Measurements from ENCODE around the gene CNTRL. TPM values are rescaled to one million over a fixed set of nuclear protein-coding genes. Genes with fewer than 3 reads are reported as not detected.
"Not testable (repeated sequence)": the region's sequence is repeated elsewhere in the genome, so short reads cannot be mapped to it uniquely, and the experiment has no call there.

The CNTRL gene, protein sequence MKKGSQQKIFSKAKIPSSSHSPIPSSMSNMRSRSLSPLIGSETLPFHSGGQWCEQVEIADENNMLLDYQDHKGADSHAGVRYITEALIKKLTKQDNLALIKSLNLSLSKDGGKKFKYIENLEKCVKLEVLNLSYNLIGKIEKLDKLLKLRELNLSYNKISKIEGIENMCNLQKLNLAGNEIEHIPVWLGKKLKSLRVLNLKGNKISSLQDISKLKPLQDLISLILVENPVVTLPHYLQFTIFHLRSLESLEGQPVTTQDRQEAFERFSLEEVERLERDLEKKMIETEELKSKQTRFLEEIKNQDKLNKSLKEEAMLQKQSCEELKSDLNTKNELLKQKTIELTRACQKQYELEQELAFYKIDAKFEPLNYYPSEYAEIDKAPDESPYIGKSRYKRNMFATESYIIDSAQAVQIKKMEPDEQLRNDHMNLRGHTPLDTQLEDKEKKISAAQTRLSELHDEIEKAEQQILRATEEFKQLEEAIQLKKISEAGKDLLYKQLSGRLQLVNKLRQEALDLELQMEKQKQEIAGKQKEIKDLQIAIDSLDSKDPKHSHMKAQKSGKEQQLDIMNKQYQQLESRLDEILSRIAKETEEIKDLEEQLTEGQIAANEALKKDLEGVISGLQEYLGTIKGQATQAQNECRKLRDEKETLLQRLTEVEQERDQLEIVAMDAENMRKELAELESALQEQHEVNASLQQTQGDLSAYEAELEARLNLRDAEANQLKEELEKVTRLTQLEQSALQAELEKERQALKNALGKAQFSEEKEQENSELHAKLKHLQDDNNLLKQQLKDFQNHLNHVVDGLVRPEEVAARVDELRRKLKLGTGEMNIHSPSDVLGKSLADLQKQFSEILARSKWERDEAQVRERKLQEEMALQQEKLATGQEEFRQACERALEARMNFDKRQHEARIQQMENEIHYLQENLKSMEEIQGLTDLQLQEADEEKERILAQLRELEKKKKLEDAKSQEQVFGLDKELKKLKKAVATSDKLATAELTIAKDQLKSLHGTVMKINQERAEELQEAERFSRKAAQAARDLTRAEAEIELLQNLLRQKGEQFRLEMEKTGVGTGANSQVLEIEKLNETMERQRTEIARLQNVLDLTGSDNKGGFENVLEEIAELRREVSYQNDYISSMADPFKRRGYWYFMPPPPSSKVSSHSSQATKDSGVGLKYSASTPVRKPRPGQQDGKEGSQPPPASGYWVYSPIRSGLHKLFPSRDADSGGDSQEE (N-terminal part only)
- 10 to 100 TPM; 29.2 to 37.0 (median 35.7) TPM for polyA plus RNA-seq (ENCODE audit: insufficient read length in 3 of 3)
- long read RNA-seq, donor 1 = 0 reads
- long read RNA-seq, donor 2 = 0 reads
- long read RNA-seq, donor 3, partial matches to known transcripts = 0 of 1 reads
- long read RNA-seq, donor 3, other reads (novel, unspliced or antisense) = 0 of 1 reads
- long read RNA-seq, donor 4, partial matches to known transcripts = 5 of 92 reads
- long read RNA-seq, donor 4, other reads (novel, unspliced or antisense) = 87 of 92 reads
- long read RNA-seq, donor 5 = 0 reads
- long read RNA-seq, donor 6, partial matches to known transcripts = 125 of 125 reads
- long read RNA-seq, donor 6, other reads (novel, unspliced or antisense) = 0 of 125 reads
- long read RNA-seq, donor 7, partial matches to known transcripts = 17 of 113 reads
- long read RNA-seq, donor 7, other reads (novel, unspliced or antisense) = 96 of 113 reads
- long read RNA-seq, donor 8 = 0 reads
- long read RNA-seq, donor 9 = 0 reads
- long read RNA-seq, donor 10, partial matches to known transcripts = 6 of 6 reads
- long read RNA-seq, donor 10, other reads (novel, unspliced or antisense) = 0 of 6 reads
- long read RNA-seq, donor 11, partial matches to known transcripts = 0 of 1 reads
- long read RNA-seq, donor 11, other reads (novel, unspliced or antisense) = 0 of 1 reads
- long read RNA-seq, donor 12, partial matches to known transcripts = 23 of 153 reads
- long read RNA-seq, donor 12, other reads (novel, unspliced or antisense) = 130 of 153 reads
- long read RNA-seq, donor 13 = 0 reads
- long read RNA-seq, donor 14 = 0 reads
- long read RNA-seq, donor 15, partial matches to known transcripts = 5 of 5 reads
- long read RNA-seq, donor 15, other reads (novel, unspliced or antisense) = 0 of 5 reads
- long read RNA-seq, donor 16, partial matches to known transcripts = 7 of 7 reads
- long read RNA-seq, donor 16, other reads (novel, unspliced or antisense) = 0 of 7 reads

DNA sequence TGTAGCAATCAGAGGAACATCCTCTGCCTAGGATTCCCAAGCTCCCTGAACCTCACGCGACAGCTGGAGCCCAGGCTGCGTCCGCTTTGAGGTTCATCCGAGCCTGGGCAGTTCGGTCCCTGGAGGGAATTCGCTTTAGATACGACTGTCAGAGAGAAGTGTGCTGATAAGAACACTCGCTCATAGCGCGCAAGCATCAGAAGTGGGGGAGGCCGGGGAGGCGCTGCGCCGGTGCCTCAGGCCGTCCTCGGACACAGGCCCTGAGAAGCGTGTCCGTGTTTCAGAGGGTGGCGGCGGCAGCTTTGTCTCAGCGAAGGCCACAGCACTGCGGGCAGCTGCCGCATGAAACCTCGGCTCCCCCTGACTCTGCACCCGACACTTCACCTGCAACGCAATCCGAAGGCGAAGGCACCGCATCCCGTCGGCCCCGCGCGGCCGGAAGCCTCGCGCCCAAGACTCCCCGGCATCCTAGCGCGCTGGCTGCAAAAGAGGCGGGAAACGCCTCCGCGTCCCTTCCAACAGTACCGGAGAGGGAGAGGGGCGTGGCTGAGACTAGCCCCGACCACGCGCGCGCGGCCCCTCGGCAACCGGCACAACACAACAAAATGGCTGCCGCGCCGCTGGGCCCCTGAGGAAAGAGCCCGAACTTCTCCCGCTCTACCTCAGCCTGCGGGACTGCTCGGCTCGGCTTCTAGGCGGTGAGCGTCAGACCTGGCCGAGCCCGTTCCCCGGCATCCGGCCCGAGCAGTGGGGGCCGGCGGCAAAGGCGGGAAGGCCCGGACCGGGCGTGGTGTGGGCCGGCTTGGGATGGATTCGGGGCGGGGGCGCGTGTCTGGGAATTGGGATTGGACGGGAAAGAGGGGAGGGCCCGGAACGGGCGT lies at the start of gene CNTRL:
CNTRL (plus strand) TSS at position 586 of the 881 bp plus-strand sequence. CDS start 13,372 bp downstream, outside the sequence.
- peak; percentile 93 for DNase-seq

DNA sequence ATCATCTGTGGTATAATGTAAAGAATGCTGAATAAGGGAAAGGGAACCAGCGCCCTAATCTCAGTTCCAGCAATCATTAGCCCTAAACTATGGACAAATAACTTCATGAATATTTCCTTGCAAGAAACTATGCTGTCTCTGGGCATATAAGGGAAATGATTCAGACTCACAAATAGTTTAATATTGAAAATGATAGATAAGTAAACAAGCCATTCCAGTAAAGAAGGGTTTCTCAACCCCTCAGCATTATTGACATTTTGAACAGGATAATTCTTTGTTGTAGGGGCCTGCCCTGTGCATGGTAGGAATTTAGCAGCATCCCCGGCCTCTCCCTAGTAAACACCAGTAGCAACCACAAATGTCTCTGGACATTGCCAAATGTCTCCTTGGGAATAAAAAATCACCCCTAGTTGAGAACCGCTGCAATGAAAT lies 48.5 kb upstream of the CNTRL start:
- no peak for DNase-seq

DNA sequence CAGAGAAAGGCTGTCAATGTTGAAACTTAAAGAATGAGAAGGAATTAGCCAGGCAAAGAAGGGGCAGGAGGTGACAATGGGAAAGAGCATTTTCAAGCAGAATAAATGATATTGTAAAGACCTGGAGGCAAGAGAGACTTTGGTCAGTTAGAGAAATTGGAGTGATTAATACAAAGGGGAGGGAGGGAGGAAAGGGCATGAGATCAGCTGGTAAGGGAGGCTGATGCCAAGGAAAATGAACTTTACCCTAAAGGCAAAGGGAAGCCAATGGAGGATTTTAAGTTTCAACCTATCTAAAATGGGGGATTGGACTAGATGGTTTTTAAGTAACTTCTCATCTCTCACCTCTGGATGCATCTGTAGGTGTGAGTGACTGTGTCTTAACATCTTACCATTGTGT lies 48.0 kb upstream of the CNTRL start:
- no peak for DNase-seq

DNA sequence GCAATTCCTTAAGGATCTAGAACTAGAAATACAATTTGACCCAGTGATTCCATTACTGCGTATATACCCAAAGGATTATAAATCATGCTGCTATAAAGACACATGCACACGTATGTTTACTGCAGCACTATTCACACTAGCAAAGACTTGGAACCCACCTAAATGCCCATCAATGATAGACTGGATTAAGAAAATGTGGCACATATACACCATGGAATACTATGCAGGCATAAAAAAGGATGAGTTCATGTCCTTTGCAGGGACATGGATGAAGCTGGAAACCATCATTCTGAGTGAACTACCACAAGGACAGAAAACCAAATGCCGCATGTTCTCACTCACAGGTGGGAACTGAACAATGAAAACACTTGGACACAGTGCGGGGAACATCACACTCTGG lies 46.5 kb upstream of the CNTRL start:
- not testable (repeated sequence) for DNase-seq

DNA sequence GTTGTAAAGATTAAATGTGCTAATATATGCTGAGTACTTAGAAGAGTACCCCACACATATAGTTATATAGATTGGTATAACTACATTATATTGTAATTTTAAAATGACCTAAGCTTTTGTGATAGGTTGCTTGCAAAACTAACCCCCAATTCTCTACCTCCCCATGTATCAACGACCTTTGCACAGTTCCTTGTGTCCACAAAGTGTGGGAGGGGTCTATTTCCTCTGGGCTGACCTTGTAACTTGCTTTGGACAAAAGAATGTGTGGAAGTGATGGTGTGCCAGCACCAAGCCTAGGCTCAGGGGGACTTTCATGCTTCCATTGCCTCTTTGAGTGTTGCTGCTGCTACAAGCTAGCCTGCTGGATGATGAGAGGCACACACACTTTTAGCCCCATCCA lies 45.3 kb upstream of the CNTRL start:
- no peak for DNase-seq

DNA sequence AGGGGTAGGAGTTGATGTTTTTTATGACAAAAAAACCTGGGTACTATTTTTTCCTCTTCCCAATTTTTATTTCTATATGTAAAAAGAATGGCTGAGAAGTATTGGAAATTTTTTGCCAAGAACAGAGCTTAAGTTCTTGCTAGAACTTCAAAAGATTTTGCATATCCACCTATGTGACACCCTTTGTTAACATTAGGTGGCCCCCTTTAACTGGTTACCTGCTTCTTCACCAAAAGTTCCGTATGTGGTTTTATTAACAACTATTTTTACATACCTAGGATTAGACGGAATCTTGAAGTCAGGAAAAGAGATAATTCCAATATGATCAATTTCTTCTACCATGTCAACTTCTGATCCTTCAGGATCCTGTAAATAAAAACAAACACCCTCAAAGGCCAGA lies 40.2 kb upstream of the CNTRL start:
- DNase-seq = no peak

DNA sequence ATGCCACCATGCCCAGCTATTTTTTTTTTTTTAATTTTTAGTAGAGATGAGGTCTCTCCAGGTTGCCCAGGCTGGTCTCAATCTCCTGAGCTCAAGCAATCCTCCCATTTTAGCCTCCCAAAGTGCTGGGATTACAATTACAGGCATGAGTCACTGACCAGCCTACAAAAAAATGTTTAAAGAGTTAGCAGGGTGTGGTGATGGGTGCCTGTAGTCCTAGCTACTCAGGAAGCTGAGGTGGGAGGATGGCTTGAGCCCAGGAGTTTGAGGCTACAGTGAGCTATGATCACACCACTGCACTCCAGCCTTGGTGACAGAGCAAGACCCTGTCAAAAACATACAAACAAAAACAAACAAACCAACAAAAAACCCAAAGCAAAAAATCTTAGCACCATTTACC lies 39.0 kb upstream of the CNTRL start:
- not testable (repeated sequence) for DNase-seq

DNA sequence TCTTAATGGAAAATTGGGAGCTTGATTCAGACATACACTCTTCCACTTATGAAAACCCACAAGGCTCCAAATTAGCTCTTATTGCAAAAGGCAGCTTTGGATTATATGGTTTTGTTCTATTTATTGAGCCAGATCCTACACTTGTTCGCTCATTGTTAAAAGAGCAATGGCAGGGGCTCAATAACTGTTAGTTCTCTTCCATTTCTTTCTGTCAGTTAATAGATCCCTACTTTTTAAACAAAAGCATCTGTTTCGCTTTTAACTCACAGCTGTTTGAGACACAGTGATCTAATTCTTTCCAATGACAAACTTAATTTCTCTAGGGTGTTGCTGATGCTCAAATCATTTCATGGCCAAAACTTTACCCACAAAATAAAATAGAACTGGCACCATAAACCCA lies 36.4 kb upstream of the CNTRL start:
- no peak for DNase-seq

DNA sequence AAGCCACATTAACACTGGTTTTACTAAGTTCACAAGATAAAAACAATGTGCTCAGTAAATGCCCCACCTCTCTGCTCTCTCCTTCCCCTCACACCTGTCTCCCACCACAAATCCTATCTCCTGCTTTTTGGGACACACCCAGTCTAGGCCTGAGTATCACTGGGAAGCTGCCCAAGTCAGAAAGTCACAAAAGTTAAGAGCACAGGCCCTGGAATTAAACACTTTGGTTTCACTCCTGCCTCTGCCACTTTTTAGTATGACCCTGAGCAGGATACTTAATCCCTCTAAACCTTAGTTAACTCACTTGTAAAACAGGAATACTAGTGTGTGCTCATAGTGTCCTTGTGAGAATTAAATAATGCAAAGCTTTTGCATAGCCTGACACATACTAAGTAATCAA lies 36.0 kb upstream of the CNTRL start:
- DNase-seq = no peak

DNA sequence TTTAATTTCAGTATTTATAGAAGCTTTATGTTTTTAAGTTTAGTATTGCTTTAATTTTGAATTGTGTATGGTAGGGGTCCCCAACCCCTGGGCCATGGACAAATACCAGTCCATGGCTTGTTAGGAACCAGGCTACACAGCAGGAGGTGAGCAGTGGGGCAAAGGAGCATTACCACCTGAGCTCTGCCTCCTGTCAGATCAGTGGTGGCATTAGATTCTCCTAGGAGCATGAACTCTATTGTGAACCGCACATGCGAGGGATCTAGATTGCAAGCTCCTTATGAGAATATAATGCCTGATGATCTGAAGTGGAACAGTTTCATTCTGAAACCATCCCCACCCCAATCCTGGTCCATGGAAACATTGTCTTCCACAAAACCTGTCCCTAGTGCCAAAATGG lies 26.6 kb upstream of the CNTRL start:
- DNase-seq = no peak

DNA sequence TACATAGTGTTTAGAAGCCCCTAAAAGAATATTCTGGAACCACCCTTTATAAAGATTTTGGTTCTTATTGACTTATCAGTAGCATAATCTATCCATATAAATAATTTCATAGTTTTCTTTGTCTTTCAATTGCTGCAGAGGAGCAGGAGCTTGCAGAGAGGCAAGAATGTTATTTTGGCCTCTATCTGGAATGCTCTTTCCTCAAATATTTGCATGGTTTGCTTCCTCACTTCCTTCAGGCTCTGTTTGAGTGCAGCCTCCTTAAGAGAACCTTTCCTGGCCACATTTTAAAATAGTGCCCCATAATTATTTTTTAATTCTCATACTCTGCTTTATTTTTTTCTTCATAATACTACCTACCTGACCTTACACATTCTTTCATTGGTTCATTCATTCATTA lies 26.1 kb upstream of the CNTRL start:
- no peak for DNase-seq

DNA sequence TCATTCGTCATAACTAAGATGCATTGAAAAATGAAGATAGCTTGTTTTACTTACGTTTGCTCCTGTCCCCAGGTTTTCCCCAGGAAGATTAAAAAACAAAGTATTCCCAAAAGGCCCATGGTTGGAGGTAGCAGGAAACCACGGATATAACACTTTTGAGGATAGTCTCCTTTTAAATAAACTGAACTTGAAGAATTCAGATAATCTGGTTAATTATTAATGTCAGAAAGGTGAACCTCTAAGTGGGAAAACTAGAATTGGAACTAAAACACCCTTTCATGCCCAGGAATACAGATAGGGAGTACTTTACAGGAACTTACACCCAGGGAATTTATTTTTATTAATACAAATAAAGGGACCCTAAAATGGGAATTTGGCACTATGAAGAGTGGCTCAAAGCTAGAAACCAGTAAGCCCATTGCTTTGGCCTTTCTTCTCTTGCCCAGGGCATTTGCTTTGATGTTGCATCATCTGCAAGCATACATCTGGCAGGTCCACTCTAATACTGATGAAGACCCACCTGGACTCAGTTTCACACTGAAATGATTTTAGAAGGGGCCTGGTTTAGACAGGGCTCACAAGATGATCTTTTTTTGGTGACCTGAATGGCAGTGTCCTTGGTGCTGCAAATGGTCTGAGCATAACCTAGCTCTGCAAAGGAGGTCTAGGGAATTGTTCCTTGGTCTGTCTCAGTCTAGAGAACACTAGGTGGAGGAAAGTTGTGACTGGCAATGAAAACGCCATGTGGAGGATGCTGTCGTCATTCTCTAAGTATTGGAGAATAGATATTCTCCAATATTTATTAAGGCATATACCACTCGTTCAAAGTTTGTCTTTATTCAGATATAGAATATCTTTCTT lies 24.4 kb upstream of the CNTRL start, which contains the start of gene C5:
C5 (minus strand) TSS at position 148 of the 861 bp plus-strand sequence; CDS start at position 119, 29 bp downstream.
- no peak for DNase-seq

DNA sequence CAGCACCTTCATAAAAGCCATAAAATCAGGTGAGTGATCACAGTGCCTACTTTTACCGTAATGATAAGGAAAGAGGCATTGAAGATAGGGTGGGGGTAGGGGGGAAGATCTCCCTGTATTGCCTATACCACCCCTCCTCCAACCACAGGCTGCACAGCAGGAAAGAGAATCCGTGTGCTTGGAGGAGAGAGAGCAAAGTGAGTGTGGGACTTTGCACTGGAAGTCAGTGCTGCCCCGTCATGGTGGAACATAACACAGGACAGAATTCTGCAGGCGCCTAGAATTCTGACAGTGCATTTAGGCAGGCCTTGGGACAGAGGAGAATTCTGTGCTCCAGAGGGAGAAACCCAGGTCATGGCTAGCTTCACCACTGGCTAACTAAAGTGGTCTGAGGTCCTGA lies 21.2 kb upstream of the CNTRL start:
- no peak for DNase-seq

DNA sequence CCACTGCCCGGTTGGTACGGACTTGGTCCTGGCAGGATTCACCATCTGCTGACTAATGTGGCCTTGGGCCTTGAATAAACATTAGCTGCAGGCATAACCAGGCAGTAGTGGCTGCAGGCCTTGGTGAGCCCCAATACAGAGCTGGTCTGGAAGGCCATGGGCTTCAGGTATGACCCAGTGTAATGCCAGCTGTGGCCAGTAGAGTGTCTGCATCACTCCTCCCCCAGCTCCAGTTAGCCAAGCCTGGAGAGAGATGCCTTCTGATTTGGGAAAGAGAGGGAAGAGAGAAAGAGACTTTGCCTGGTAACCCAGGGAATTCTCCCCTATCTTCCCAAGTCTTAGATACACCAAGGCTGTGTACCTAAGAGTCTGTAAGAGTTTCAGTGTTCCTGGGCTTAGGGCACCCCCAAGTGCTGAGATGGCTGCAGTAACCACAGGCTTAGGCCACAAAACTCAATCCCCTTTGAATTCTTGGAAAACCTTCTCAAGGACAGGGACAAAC lies 19.1 kb upstream of the CNTRL start:
- DNase-seq = no peak

DNA sequence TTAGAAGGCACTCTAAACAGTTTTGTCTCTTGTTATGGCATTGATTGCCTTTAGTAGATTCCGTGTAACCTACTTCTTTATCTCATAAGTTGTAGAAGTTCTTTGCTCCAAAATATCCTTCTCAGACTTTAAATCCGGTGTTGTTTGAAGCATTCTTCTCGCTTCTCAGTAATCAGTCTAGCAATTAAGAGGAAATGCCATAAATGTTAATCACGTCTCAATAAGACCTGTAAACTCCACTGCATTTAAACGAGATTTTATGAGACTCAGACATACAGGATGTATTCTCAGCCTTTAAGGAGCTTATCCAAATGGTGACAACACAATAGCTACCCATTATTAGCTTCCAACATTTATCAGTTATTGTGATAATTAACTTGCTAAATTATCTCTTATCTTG lies 16.9 kb upstream of the CNTRL start:
- no peak for DNase-seq

DNA sequence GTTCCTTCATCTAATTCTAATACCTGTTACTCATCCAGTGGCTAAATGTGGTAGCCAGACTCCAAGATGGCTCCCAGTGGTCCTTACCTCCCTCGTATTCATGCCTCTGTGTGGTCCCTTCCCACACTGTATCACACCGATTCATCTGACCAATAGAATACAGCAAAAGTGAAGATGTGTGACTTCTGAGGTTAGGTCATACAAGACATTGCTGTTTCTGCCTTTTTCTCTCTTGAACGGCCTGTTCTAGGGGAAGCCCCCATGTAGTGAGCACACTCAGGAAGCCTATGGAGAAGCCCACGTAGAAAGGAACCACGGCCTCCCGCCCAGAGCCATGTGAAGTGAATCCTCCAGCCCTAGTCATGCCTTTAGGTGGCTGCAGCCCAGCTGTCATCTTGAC lies 15.2 kb upstream of the CNTRL start:
- no peak for DNase-seq

DNA sequence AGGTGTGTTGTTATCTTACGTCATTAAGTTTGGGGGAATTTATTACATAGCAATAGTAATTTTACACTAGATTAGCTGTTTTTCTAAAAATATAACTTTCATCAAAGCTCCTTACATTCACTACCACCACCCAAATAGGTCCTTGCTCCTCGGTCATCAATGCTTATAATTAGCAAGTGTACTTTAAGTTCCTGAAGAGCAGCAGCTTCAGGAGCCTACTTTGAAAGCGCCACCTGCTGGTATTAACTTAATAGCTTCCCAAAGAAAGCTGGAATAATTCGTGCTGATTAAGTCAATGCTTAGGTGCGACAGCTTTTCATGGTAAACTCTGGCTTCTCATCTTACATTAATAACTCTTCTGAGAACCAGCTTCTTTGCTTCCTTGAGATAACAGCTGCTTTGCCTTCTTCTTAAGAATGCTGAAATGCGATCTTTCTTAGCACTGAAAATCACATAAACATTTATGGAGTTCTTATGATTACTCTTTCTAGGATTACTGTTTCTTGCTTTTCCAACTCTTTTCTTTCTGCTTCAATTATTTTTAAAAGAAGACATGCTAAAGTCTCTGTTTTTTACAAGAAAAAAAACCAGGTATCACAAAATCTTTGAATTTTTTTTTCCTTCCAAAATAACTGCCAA lies 14.6 kb upstream of the CNTRL start:
- peak; percentile 79 for DNase-seq
